IMR-90 (cell line): ENCODE measurements around the gene UTP3. TPM values are rescaled to one million over a fixed set of nuclear protein-coding genes. Genes with fewer than 3 reads are reported as not detected.

ENCODE experiments used
- ATAC-seq: fragments of 200-7000 bp; cut with Tn5 transposase; 2 replicates; pipeline ENCODE4 v1.9.1; 2020; ENCODE audit warnings: low read depth, mild to moderate bottlenecking, moderate library complexity
- BruUV-seq: library from RNA; stranded (reverse); fragments of 400-500 nt; replicated peaks from 2 replicates; lab custom pipeline; 2021; lab: Mats Ljungman, UMichigan
- CTCF ChIA-PET: fragments of 300-600 bp; formaldehyde crosslinking; extraction: SDS; loops from one replicate; lab custom pipeline; 2021; ENCODE audit warnings: antibody characterized with exemption; lab: Yijun Ruan, JAX
- POLR2A ChIA-PET: fragments of 300-600 bp; sonication (Branson Sonifier 250); formaldehyde crosslinking; loops from one replicate; lab custom pipeline; 2022; ENCODE audit warnings: antibody characterized with exemption; ENCODE audit not compliant: unreplicated experiment; lab: Charles Lee
- DNase-seq: peaks from one replicate; pipeline ENCODE4 v3.0.0; 2013
- H2AFZ ChIP-seq: replicated peaks from 2 replicates; pipeline ENCODE3; 2013; ENCODE audit warnings: low read length, mild to moderate bottlenecking; ENCODE audit not compliant: poor library complexity
- H2AK5ac ChIP-seq: 2 replicates; pipeline ENCODE4 v1.6.1; 2013; ENCODE audit warnings: low read depth, low read length, inconsistent platforms
- H2AK9ac ChIP-seq: replicated peaks from 2 replicates; pipeline ENCODE3; 2013; ENCODE audit warnings: mild to moderate bottlenecking, low read depth, low read length, moderate library complexity; ENCODE audit not compliant: poor library complexity
- H2BK120ac ChIP-seq: 2 replicates; pipeline ENCODE4 v1.6.1; 2013; ENCODE audit warnings: low read depth, low read length, inconsistent platforms
- H2BK15ac ChIP-seq: 3 replicates; pipeline ENCODE4 v1.6.1; 2013; ENCODE audit warnings: low read depth, low read length, inconsistent platforms
- H2BK20ac ChIP-seq: 2 replicates; pipeline ENCODE4 v1.6.1; 2013; ENCODE audit warnings: low read depth, mild to moderate bottlenecking, inconsistent platforms, low read length, moderate library complexity
- H2BK5ac ChIP-seq: 2 replicates; pipeline ENCODE4 v1.6.1; 2013; ENCODE audit warnings: mild to moderate bottlenecking, low read depth, low read length, inconsistent platforms; ENCODE audit not compliant: poor library complexity, severe bottlenecking
- H3K14ac ChIP-seq: replicated peaks from 2 replicates; pipeline ENCODE4 v1.6.1; 2013; ENCODE audit warnings: low read depth, low read length, inconsistent platforms
- H3K18ac ChIP-seq: 2 replicates; pipeline ENCODE4 v1.6.1; 2013; ENCODE audit warnings: low read depth, low read length, control low read depth
- H3K23ac ChIP-seq: 2 replicates; pipeline ENCODE4 v1.6.1; 2013; ENCODE audit warnings: low read depth, low read length, inconsistent platforms
- H3K27ac ChIP-seq: 2 replicates; pipeline ENCODE4 v1.5.1; 2013; ENCODE audit warnings: mild to moderate bottlenecking, control low read depth, low read length; ENCODE audit not compliant: insufficient read depth
- H3K27me3 ChIP-seq: 2 replicates; pipeline ENCODE4 v1.6.1; 2013; ENCODE audit warnings: low read length; ENCODE audit not compliant: control insufficient read depth, insufficient read depth
- H3K36me3 ChIP-seq: 2 replicates; pipeline ENCODE4 v1.6.1; 2013; ENCODE audit warnings: low read length, mixed read lengths; ENCODE audit not compliant: control insufficient read depth, insufficient read depth
- H3K4ac ChIP-seq: 2 replicates; pipeline ENCODE4 v1.6.1; 2013; ENCODE audit warnings: low read depth, low read length, inconsistent platforms
- H3K4me1 ChIP-seq: 2 replicates; pipeline ENCODE4 v1.6.1; 2013; ENCODE audit warnings: low read length, mixed read lengths; ENCODE audit not compliant: control insufficient read depth, insufficient read depth
- H3K4me2 ChIP-seq: 2 replicates; pipeline ENCODE4 v1.6.1; 2013; ENCODE audit warnings: low read depth, mild to moderate bottlenecking, control low read depth, low read length, moderate library complexity
- H3K4me3 ChIP-seq: 2 replicates; pipeline ENCODE4 v1.5.1; 2013; ENCODE audit warnings: low read depth, mild to moderate bottlenecking, control low read depth, low read length, moderate library complexity; ENCODE audit not compliant: insufficient read depth
- H3K56ac ChIP-seq: 2 replicates; pipeline ENCODE4 v1.6.1; 2013; ENCODE audit warnings: low read length, inconsistent platforms; ENCODE audit not compliant: insufficient read depth; ENCODE audit errors: extremely low read depth
- H3K79me1 ChIP-seq, 2 experiments: 2 replicates each; pipeline ENCODE4 v1.6.1; 2013; ENCODE audit warnings: low read length in 2 of 2, inconsistent platforms in 1 of 2, low read depth in 1 of 2
- H3K9ac ChIP-seq: 2 replicates; pipeline ENCODE4 v1.6.1; 2013; ENCODE audit warnings: low read depth, low read length, control low read depth
- H3K9me1 ChIP-seq: 2 replicates; pipeline ENCODE4 v1.6.1; 2013; ENCODE audit warnings: low read length, inconsistent platforms; ENCODE audit not compliant: insufficient read depth
- H3K9me3 ChIP-seq: 2 replicates; pipeline ENCODE4 v1.6.1; 2013; ENCODE audit warnings: low read length; ENCODE audit not compliant: control insufficient read depth, insufficient read depth
- H4K20me1 ChIP-seq: 2 replicates; pipeline ENCODE4 v1.6.1; 2013; ENCODE audit warnings: low read length, inconsistent platforms; ENCODE audit not compliant: insufficient read depth
- H4K5ac ChIP-seq: 2 replicates; pipeline ENCODE4 v1.6.1; 2013; ENCODE audit warnings: mild to moderate bottlenecking, low read depth, low read length, control low read depth
- H4K8ac ChIP-seq, 2 experiments: 2 replicates each; pipeline ENCODE4 v1.6.1; 2013; ENCODE audit warnings: low read depth in 2 of 2, low read length in 2 of 2, control low read depth in 1 of 2, inconsistent platforms in 1 of 2
- H4K91ac ChIP-seq: 2 replicates; pipeline ENCODE4 v1.6.1; 2013; ENCODE audit warnings: low read depth, low read length, inconsistent platforms; ENCODE audit not compliant: insufficient read depth
- FOS ChIP-seq: fragments of 150-350 bp; IDR thresholded peaks from 2 replicates; pipeline ENCODE4 v1.6.1; 2016; ENCODE audit warnings: low read depth, low read length
- RAD21 ChIP-seq: IDR thresholded peaks from 2 replicates; pipeline ENCODE4 v1.6.1; 2012; ENCODE audit warnings: low read length, improper control_type of control experiment
- WGBS, 2 experiments: methylation state at CpG; one replicate each; pipeline versions ENCODE4 v1.1.5 to v1.1.7; 2013; ENCODE audit warnings: missing lambda C conversion rate in 2 of 2; ENCODE audit not compliant: insufficient read length in 1 of 2; ENCODE audit errors: extremely low coverage in 2 of 2; 5-methylcytosine and 5-hydroxymethylcytosine counted together
- dilution Hi-C: fragments of 300-500 bp; cut with HindIII; formaldehyde crosslinking; loops from one replicate; pipeline ENCODE4 v1.14.3; 2018; ENCODE audit warnings: low sequenced_read_pairs; ENCODE audit not compliant: unreplicated experiment
- in situ Hi-C: fragments of 300-500 bp; cut with MboI; formaldehyde crosslinking; loops from 3 replicates; pipeline ENCODE4 v1.14.3; 2019; ENCODE audit warnings: low sequenced_read_pairs, inconsistent platforms, mixed read lengths
- intact Hi-C: fragments of 100-400 bp; cut with micrococcal nuclease; formaldehyde crosslinking; loops from 2 replicates; pipeline ENCODE4 v1.10.0; 2022
- polyA plus RNA-seq, 3 experiments: library from polyadenylated mRNA; depleted of rRNA; stranded (reverse); fragments of >200 nt; gene quantifications; 2 replicates each; pipeline ENCODE4 v1.2.3, GENCODE V29; 2012; ENCODE audit warnings: low replicate concordance in 1 of 3
- total RNA-seq: library from RNA; depleted of rRNA; stranded (reverse); fragments of >200 nt; gene quantifications from 2 replicates; pipeline ENCODE4 v1.2.3, GENCODE V29; 2012
- TF ChIP-seq, protein P1 (sequence below): conservative IDR thresholded peaks from 2 replicates; pipeline ENCODE4 v1.5.1; 2012; ENCODE audit warnings: mild to moderate bottlenecking, low read depth, low read length, improper control_type of control experiment

UTP3 gene
- total and polyA plus RNA-seq, 2 of the 4 experiments (the other 2 are of a cell fraction): 14.9 to 30.7 TPM

GRCh38 chr4:70658418-70658817, 29.9 kb upstream of the UTP3 start:
- Histone ChIP-seq H3K14ac (0 out of 2 replicates have a peak overlapping the region, but pooled peaks have one; percentile 4), H2BK15ac (no peak overlapping the region), H4K20me1 (no peaks in the 10 kb centered on the region), H3K36me3 (no peaks in the 10 kb centered on the region), H3K56ac (no peak overlapping the region), H4K5ac (no peak overlapping the region), H3K18ac (no peak overlapping the region), H3K23ac (no peak overlapping the region), H2BK5ac (no peak overlapping the region), H3K9me3 (no peaks in the 10 kb centered on the region), H3K9me1 (no peaks in the 10 kb centered on the region), H2AK5ac (no peak overlapping the region), H3K27me3 (no peaks in the 10 kb centered on the region), H3K4ac (no peak overlapping the region), H3K79me1 (no peaks in the 10 kb centered on the region), H2BK120ac (no peak overlapping the region), H2AK9ac (no peak overlapping the region), H3K4me2 (no peak overlapping the region), H4K91ac (no peak overlapping the region), H4K8ac (no peak overlapping the region), H3K4me3 (no peak overlapping the region), H2AFZ (no peak overlapping the region), H3K9ac (no peak overlapping the region), H2BK20ac (no peak overlapping the region), H3K27ac (no peak overlapping the region), H3K4me1 (no peaks in the 10 kb centered on the region)
- DNase-seq: no peak
- BruUV-seq: no TSS peak
- dilution Hi-C loops: no loop called here
- ChIA-PET CTCF (no interaction called here), POLR2A (no interaction called here)
- TF ChIP-seq RAD21 (no peak), FOS (no peak)
- TF ChIP-seq, protein P1, sequence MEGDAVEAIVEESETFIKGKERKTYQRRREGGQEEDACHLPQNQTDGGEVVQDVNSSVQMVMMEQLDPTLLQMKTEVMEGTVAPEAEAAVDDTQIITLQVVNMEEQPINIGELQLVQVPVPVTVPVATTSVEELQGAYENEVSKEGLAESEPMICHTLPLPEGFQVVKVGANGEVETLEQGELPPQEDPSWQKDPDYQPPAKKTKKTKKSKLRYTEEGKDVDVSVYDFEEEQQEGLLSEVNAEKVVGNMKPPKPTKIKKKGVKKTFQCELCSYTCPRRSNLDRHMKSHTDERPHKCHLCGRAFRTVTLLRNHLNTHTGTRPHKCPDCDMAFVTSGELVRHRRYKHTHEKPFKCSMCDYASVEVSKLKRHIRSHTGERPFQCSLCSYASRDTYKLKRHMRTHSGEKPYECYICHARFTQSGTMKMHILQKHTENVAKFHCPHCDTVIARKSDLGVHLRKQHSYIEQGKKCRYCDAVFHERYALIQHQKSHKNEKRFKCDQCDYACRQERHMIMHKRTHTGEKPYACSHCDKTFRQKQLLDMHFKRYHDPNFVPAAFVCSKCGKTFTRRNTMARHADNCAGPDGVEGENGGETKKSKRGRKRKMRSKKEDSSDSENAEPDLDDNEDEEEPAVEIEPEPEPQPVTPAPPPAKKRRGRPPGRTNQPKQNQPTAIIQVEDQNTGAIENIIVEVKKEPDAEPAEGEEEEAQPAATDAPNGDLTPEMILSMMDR: no peak
- 20% methylated on average over 1 of the region's 3 CpGs; no CpG with 5 or more reads in 1 of the 2 experiments for WGBS, 2 experiments
- intact Hi-C loops: no loop called here
- in situ Hi-C loops: no loop called here
- ATAC-seq: no peak
